Transverse colon (tissue), 4 donors: Measurements from ENCODE around the gene SLC39A11. TPM values are rescaled to one million over a fixed set of nuclear protein-coding genes. Genes with fewer than 3 reads are reported as not detected.

Source experiments
- DNase-seq: peaks from one replicate; pipeline ENCODE4 v3.0.0-alpha.2; 2019
- H3K27ac ChIP-seq, 4 donors: fragments of 200-600 bp; sonication (generic); 2 replicates each; pipeline ENCODE4 v1.5.1; 2016 to 2018; ENCODE audit warnings: inconsistent platforms in 4 of 4
- H3K27me3 ChIP-seq: fragments of 200-600 bp; sonication (generic); 2 replicates; pipeline ENCODE4 v1.5.1; 2017; ENCODE audit warnings: inconsistent platforms
- H3K36me3 ChIP-seq, 4 donors: fragments of 200-600 bp; sonication (generic); 2 replicates each; pipeline ENCODE4 v1.5.1; 2017 to 2019; ENCODE audit warnings: inconsistent platforms in 4 of 4
- H3K4me1 ChIP-seq, 4 donors: fragments of 200-600 bp; sonication (generic); 2 replicates each; pipeline ENCODE4 v1.5.1; 2017 to 2020; ENCODE audit warnings: inconsistent platforms in 4 of 4
- H3K4me3 ChIP-seq, 4 donors: fragments of 200-600 bp; sonication (generic); 1 replicate in 1 of 4; 2 replicates in 3 of 4; pipeline versions ENCODE4 v1.5.1 to v1.6.1; 2017 to 2019; ENCODE audit warnings: inconsistent platforms in 4 of 4
- H3K9me3 ChIP-seq, 2 donors: fragments of 200-600 bp; sonication (generic); 2 replicates each; pipeline ENCODE4 v1.5.1; 2017 to 2019; ENCODE audit warnings: inconsistent platforms in 2 of 2
- EP300 ChIP-seq: sonication (generic); formaldehyde crosslinking; IDR thresholded peaks from one replicate; pipeline ENCODE4 v1.6.1; 2017; ENCODE audit warnings: antibody characterized with exemption, low read depth
- POLR2A ChIP-seq: fragments of 450-650 bp; IDR thresholded peaks from one replicate; pipeline ENCODE4 v1.6.1; 2016; ENCODE audit warnings: antibody characterized with exemption, mild to moderate bottlenecking, moderate library complexity
- POLR2AphosphoS5 ChIP-seq, 3 donors: sonication (generic); formaldehyde crosslinking; IDR thresholded peaks; one replicate each; pipeline ENCODE4 v1.6.1; 2016; ENCODE audit warnings: antibody characterized with exemption in 3 of 3
- WGBS, 2 donors: methylation state at CpG; one replicate each; pipeline ENCODE4 v1.1.5; 2018; ENCODE audit warnings: low coverage in 1 of 2; 5-methylcytosine and 5-hydroxymethylcytosine counted together
- in situ Hi-C, 4 donors: fragments of 200-750 bp; cut with MboI; loops; one replicate each; pipeline versions ENCODE4 v1.15.0 to v1.15.1; 2017; ENCODE audit warnings: low sequenced_read_pairs in 3 of 4, low pct_ligation_motif_present in 1 of 4, low pct_unique_long_range_greater_than_20kb in 1 of 4
- intact Hi-C: fragments of 100-400 bp; cut with DNase I; formaldehyde crosslinking; loops from one replicate; pipeline ENCODE4 v1.15.1; 2023; ENCODE audit warnings: low total_unique reads
- total RNA-seq, 4 donors: library from RNA; depleted of rRNA; stranded (reverse); fragments of >200 nt; gene quantifications; one replicate each; pipeline ENCODE4 v1.1.0, GENCODE V29; 2016
- TF ChIP-seq, protein P1 (sequence below), 5 experiments: fragments of 200-600 bp in 3 of 5; fragments of 450-650 bp in 2 of 5; sonication (generic) in 3 of 5; IDR thresholded peaks; 1 replicate in 2 of 5; 2 replicates in 3 of 5; pipeline ENCODE4 v1.5.1; 2016 to 2017; ENCODE audit warnings: antibody characterized with exemption in 5 of 5, inconsistent platforms in 3 of 5, mild to moderate bottlenecking in 2 of 5, moderate library complexity in 1 of 5

The SLC39A11 gene
- total RNA-seq, 4 donors from 2014 or later = 20.7 to 49.7 (median 33.3) TPM

DNA sequence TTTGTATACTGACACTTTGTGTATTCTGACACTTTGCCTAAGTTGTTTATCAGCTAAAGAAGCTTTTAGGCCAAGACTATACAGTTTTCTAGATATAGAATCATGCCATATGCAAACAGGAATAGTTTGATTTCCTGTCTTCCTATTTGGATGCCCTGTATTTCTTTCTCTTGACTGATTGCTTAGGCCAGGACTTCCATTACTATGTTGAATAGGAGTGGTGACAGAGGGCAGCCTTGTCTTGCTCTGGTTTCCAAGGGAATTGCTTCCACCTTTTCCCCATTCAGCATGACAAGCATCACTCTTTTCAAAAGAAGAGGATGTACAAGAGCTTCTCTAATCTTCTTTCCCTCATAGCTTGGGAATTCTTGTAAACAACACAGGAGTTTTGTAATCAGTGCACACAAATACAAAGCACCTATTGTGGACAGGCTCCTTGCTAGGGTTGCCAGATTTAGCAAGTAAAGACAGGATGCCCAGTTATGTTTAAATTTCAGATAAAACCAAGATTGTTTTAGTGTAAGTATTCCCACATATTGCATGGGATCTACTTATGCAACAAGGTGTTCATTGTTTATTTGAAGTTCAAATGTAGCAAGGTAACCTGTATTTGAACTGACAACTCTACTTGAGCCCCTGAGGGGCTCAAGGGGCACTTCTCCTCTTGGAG lies 233.5 kb downstream of the SLC39A11 start:
- Histone ChIP-seq H3K27ac (no peak overlapping the region), H3K9me3 (no peaks in the 10 kb centered on the region), H3K27me3 (no peaks in the 10 kb centered on the region), H3K4me3 (no peak overlapping the region), H3K4me1 (no peaks in the 10 kb centered on the region), H3K36me3 (no peaks in the 10 kb centered on the region)
- in situ Hi-C loops (no loop called here), intact Hi-C loops (no loop called here)
- no peak for TF ChIP-seq POLR2AphosphoS5 (IDR thresholded peaks at IDR 0.05)
- no peak for TF ChIP-seq POLR2A
- no peak for TF ChIP-seq EP300
- TF ChIP-seq, protein P1, sequence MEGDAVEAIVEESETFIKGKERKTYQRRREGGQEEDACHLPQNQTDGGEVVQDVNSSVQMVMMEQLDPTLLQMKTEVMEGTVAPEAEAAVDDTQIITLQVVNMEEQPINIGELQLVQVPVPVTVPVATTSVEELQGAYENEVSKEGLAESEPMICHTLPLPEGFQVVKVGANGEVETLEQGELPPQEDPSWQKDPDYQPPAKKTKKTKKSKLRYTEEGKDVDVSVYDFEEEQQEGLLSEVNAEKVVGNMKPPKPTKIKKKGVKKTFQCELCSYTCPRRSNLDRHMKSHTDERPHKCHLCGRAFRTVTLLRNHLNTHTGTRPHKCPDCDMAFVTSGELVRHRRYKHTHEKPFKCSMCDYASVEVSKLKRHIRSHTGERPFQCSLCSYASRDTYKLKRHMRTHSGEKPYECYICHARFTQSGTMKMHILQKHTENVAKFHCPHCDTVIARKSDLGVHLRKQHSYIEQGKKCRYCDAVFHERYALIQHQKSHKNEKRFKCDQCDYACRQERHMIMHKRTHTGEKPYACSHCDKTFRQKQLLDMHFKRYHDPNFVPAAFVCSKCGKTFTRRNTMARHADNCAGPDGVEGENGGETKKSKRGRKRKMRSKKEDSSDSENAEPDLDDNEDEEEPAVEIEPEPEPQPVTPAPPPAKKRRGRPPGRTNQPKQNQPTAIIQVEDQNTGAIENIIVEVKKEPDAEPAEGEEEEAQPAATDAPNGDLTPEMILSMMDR (IDR thresholded peaks at IDR 0.05) = no peak
- DNase-seq = no peak

DNA sequence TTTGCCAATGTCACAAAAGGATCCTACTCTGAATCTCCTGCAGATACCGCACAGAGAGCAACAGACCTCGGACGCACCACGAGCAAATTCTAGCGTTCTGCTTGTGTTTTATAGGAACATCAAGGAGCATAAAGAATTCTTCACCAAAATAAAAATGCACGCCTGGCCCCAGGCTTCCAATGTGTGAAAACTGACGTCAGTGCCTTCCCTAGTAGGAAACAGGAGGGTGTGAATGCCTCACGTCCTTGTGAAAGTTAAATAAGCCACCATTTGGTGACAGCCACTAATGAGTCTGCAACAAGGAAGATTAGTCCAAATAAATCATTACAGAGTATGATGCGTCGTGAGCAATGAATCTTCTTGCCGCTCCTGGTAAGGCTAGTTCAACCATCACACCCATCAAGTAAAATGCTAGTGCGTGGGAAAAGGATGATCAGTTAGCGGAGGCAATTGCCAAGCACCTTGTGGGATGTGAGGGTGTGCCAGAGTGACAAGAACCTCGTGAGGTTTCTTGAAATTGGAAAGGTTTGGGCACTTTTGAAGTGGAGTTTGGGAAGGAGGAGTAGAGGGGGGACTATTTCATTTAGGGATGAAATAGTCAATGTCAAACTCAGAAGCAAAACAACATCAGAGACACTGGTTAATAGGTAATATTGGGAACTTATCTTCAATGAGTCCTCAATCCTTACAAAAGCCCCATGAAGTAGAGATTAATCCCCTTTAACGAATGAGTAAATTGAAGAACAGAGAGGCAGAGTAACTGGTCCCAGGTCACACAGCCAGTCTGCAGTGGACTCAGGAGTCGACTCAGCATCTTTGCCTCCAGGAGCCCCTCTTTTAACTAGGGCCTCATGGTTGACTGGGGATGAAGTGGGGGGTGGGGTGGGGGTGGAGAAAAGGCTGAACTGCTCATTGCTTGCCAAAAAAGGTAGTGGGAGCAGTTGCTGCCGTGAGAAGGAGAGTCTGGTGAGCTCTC lies 238.8 kb downstream of the SLC39A11 start:
- Histone ChIP-seq H3K27me3 (no peaks in the 10 kb centered on the region), H3K27ac (no peak overlapping the region), H3K9me3 (no peaks in the 10 kb centered on the region), H3K4me3 (no peak overlapping the region), H3K36me3 (no peaks in the 10 kb centered on the region), H3K4me1 (no peaks in the 10 kb centered on the region)
- DNase-seq = no peak
- WGBS, 2 donors = 79 to 80% methylated on average over 9 to 17 of the region's 17 CpGs
- in situ Hi-C loops (no loop called here), intact Hi-C loops (no loop called here)
- TF ChIP-seq EP300 (no peak), POLR2AphosphoS5 (IDR thresholded peaks at IDR 0.05) (no peak)

DNA sequence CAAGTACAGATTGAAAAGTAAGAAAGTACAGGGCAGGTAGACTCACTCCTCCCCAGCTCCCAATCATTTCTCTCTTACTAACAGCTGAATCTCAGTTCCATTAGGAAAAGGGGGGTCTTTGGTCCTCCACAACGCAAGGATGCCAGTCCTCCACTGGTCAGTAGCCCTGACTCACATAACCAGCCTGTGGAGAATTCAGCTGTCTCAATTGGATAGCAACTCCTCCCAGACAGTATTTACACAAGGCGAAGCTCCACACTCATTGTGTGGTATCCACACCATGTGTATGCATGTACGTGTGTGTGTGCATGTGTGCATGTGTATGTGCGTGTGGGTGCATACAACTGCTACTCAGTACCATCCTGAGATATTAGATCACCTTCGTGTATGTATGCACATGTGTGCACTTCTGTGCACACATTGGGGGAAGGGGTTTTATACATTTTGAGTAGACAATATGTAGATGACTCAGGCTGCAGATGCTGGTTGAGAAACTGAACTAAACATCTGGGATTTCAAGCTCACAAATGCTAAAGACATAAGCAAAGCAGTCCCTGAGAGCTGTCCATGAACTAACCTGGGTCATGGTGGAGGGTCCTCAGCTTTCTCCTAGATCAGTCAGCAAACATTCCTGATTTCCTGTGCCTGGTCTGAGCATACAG lies 240.1 kb downstream of the SLC39A11 start:
- no peak for DNase-seq
- in situ Hi-C loops = no loop called here

DNA sequence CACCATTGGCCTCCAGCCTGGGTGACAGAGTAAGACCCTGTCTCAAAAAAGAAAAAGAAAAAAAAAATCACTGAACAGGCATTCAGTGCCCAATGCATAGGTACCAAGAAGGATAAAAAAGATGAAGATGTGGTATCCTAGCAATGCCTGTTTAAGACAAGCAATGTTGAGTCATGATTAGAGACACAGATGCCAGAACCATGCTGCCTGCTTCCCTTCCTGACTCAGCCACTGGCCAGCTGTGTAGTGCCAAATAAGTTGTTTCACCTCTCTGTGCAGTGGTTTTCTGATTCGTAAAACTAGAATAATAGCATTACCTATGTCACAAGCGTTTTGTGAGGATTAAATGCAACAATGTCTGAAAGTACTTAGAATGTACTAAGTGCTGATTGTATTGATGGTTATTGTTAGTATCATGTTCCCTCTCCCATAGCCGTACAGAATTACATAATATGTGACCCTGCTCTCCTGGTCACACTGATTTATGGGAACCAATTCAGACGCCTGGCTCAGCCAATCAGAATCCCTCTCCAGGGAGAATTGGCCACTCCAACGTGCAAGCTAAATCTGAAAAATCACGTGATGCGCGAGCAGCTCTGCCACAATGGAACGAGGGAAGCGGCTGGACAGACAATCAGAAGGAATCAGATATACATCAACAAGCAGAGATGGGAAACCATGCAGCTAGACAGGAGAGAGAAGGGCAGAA lies 241.9 kb downstream of the SLC39A11 start:
- intact Hi-C loops (no loop called here), in situ Hi-C loops (no loop called here)
- TF ChIP-seq POLR2A = no peak
- no peak for TF ChIP-seq EP300
- TF ChIP-seq, protein P1 (IDR thresholded peaks at IDR 0.05) = no peak
- TF ChIP-seq POLR2AphosphoS5 (IDR thresholded peaks at IDR 0.05) = no peak
- no peaks in the 10 kb centered on the region for H3K9me3 ChIP-seq
- no peak overlapping the region for H3K4me3 ChIP-seq
- no peak overlapping the region for H3K27ac ChIP-seq
- H3K36me3 ChIP-seq = no peaks in the 10 kb centered on the region
- H3K27me3 ChIP-seq = no peaks in the 10 kb centered on the region
- no peaks in the 10 kb centered on the region for H3K4me1 ChIP-seq
- WGBS, 2 donors = 88 to 89% methylated on average over 3 to 10 of the region's 10 CpGs
- DNase-seq = no peak

More for the DNA sequence above, 240.1 kb downstream of the SLC39A11 start:
- 86% methylated on average over 5 of the region's 5 CpGs; no CpG with 5 or more reads in 1 of the 2 donors for WGBS, 2 donors
- Histone ChIP-seq H3K36me3 (no peaks in the 10 kb centered on the region), H3K27ac (no peak overlapping the region), H3K27me3 (no peaks in the 10 kb centered on the region), H3K9me3 (no peaks in the 10 kb centered on the region), H3K4me3 (no peak overlapping the region), H3K4me1 (no peaks in the 10 kb centered on the region)
- intact Hi-C loops = no loop called here
- TF ChIP-seq, protein P1 (IDR thresholded peaks at IDR 0.05) = no peak
- TF ChIP-seq POLR2AphosphoS5 (IDR thresholded peaks at IDR 0.05) (no peak), EP300 (no peak), POLR2A (no peak)
